ENCODE measurements around the gene SLC2A13.
"Not testable (repeated sequence)": the region's sequence is repeated elsewhere in the genome, so short reads cannot be mapped to it uniquely, and the experiment has no call there.

The SLC2A13 gene

GRCh38 chr12:39989501-39989900 is 116.4 kb downstream of the SLC2A13 start:
- DNase-seq = no peak

- DNase-seq = no peak
Observed at GRCh38 chr12:39988574-39988973, 117.3 kb downstream of the SLC2A13 start.

GRCh38 chr12:39986674-39987073 is 119.2 kb downstream of the SLC2A13 start:
- no peak for DNase-seq

DNA sequence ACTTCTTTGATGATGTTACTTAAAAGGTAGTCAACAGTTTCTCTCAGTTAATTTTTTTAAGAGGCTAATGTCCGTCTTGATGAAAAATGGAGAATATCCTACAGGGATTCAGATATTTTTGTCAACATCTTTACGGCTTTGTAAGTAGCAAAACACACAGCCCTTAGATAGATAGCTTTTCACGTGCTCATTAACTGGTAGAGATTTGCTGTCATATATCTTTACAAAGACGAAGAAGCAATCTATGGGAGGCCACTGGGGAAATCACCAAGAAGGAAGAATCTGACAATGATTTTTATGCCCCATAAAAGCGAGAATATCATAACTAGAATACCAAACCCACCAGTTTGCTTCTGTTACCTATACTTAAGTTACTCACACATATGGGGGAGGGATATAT is 121.2 kb downstream of the SLC2A13 start:
- no peak for DNase-seq

GRCh38 chr12:39975374-39975918 is 130.4 kb downstream of the SLC2A13 start:
- no peak for DNase-seq

DNA sequence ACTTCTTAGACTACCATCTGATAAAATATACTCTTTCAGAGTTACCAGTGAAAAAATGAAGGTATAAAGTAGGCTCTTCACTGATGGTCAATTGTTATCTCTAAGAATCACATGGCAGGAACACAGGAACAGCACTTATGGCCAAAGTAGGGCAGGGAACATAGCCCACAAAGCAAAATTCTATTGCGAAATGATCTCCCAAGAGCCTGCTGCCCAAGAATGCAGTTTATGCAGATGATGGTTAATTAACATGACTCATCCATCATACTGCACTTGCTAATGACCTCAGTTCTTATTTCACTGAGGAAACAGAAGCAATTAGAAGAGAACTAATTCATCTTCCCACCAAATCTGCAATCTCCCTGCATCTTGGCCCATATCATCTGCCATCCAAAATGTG is 133.8 kb downstream of the SLC2A13 start:
- DNase-seq = no peak

- DNase-seq = no peak
Observed at GRCh38 chr12:39971348-39971747, 134.5 kb downstream of the SLC2A13 start.

DNA sequence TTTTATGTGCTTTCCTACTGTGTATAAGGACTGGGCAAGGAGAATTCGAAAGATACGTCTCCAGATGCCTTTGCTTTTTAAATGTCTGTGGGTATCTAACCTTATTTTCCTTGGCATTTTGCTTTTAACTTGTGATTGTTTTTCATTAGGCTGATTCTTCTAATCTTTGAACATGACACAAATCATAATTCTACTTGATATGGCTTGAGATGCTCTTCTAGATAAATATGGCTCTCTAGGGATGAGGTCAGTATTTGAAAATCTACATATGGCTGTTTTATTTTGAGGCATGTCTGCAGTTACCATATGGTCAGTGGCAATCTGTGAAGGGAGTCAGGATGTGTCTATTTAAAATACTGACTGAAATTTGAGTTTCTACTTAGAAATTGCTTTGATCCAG is 139.2 kb downstream of the SLC2A13 start:
- no peak for DNase-seq

DNA sequence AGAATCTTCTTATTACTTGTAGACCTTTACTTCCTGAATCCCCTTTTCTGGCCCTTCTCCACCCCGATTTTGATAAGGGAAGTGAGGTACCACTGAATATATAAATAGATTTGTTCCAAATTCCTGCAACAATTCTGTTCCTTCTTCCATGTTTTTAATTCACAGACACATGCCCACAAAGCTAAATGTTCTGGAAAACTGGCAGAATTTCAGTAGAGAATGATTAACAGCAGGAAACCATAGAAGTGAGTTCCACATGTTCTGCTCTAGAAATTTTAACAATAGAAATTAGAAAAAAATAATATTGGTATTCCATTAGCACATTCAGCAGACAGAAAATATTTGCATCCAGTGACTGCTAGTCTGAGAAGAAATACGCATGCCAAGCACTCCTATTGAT is 139.6 kb downstream of the SLC2A13 start:
- no peak for DNase-seq

GRCh38 chr12:39959467-39959866 is 146.4 kb downstream of the SLC2A13 start:
- DNase-seq = no peak

DNA sequence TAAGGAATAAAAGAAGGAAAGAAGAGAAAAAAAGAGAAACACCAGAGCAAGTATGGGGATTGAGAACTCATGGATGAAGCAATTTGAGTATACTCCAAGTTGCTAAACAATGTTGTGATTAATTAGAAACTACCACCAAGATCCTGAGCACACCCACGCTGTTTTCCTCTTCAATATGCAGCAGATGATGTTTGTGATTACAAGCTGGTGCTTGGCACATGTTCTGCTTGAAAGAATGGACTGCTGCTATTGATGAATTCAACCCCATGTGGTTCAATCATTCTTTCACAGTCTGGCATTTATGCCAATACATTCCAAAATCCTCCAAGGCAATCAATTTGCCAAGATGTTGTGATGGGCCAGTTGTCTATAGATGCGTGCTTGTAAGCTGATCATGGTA is 146.8 kb downstream of the SLC2A13 start:
- no peak for DNase-seq

GRCh38 chr12:39958377-39958776 is 147.5 kb downstream of the SLC2A13 start:
- DNase-seq = no peak

DNA sequence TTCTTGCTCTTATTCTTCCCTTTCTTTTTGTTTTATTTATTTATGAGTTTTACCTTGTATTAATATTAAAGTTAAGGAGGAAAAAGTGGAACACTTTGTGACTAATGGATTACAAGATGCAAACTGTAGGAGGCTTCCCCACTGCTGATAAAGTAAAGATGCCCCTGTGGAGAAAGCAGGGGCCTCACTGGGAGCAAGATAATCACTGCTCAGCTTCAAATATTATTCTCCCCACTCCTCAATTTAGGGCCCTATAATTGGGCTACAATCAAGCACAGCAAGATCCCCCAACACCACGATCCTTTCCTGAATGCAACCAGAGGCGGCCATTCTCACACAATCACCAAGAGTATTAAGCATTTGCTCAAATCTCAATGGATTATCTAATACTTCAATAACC is 149.2 kb downstream of the SLC2A13 start:
- no peak for DNase-seq

- no peak for DNase-seq
Observed at GRCh38 chr12:39946361-39947280, 159.3 kb downstream of the SLC2A13 start.

- no peak for DNase-seq
Observed at GRCh38 chr12:39937119-39937518, 168.8 kb downstream of the SLC2A13 start.

- no peak for DNase-seq
Observed at GRCh38 chr12:39935839-39936238, 170.0 kb downstream of the SLC2A13 start.

GRCh38 chr12:39935275-39935674 is 170.6 kb downstream of the SLC2A13 start:
- DNase-seq = no peak

DNA sequence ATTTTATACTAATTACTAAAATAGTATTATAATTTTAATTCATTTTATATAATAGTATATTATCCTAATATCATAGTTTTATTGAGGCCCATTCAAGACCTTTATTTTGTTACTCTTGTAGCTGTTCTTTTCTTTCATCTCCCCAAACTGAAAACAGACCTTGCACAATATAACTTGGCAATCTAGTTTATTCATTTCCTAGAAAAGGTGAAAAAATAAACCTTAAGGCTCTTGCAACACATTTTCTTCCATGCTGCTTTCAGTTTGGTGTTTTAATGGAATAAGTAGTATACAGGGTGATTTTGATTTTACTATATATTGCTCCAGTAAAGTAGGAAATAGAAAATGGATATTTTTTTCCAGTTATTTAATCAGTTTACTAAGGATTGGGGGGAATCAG is 174.0 kb downstream of the SLC2A13 start:
- no peak for DNase-seq

DNA sequence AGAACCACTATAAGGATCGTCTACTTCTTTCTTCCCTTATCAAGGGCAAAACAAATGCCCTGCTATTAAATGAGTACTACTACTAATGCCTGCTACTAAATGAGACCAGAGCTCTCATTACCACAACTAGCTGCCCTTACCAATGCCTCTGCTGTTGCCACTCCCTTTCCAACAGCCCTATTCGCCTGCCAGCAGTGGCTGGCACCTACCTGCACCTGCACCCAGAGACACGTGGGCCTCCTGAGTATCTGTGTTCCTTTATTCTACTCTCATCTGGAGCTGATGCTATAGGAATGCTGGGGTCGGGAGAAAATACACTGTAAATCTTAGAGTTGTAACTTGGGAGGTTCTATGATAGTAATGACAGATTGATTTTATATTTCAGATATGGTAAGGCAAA is 174.7 kb downstream of the SLC2A13 start:
- no peak for DNase-seq

GRCh38 chr12:39930101-39930500 is 175.8 kb downstream of the SLC2A13 start:
- DNase-seq = no peak

GRCh38 chr12:39928181-39928899 is 177.5 kb downstream of the SLC2A13 start:
- no peak for DNase-seq

DNA sequence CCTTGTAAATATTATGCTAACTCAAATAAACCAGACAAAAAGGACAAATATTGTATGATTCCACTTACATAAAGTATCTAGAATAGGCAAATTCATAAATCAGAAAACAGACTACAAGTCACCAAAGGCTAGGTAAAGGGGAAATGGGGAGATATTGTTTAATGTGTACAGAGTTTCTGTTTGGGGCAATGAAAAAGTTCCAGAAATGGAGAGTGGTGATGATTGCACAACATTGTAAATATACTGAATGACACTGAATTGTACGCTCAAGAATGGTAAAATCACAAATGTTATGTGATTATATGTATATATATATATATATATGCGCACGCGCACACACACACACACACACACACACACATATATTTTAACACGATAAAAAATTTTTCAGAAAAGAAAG is 182.5 kb downstream of the SLC2A13 start:
- DNase-seq = no peak

DNA sequence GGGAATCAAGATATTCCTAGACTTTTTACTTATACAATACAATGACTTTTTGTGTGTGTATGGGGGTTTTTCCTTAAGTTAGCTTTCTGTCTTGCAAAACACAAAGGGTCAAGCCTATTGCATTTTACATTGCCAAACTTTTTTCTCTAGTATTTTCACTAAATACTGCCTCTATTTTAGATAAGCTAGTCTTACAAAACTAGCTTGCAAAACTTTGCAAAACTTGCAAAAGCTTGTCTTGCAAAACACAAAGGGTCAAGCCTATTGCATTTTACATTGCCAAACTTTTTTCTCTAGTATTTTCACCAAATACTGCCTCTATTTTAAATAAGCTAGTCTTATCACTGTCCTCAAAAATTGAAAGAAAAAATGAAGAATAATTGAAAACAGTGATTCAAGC is 183.3 kb downstream of the SLC2A13 start:
- DNase-seq = not testable (repeated sequence)

DNA sequence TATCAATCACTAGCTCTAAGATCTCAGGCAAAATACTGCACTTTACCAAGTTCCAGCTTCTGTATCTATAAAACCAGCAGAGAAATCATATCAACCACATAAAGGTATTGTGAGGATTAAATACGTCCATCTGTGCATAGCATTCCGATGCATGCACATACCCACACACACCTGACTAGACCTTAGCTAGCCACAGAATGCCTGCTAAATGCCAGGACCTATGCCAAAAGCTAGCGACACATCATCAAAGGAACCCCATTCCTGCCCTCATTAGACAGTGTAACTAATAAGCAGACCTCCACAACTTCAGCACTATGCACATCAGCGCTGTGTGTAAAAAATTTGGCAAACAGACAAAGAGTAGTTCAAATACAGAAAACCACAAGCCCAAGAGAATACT is 185.2 kb downstream of the SLC2A13 start:
- no peak for DNase-seq

Data from GDM1 (cell line).